ENCODE results near the gene GAS2.

GAS2 gene

DNA sequence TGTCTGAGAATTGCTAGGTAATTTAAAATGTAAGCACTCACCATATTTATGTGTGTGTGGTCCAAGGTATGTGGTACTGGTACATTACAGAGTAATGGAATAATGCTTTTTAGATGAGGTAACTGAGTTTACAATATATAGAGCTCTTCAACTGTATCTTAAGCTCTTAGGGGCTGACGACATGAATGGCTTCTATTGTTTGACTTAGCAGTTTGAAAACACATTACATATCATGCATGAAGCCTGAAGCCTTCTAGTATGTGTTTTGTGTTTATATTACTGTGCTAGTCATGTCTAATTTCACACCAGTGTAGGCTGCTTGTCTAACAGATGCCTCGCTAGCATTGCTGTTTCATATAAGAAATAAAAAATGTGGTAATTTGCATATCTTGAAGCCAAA lies 37.2 kb downstream of the GAS2 start:
- TF ChIP-seq, protein P1, sequence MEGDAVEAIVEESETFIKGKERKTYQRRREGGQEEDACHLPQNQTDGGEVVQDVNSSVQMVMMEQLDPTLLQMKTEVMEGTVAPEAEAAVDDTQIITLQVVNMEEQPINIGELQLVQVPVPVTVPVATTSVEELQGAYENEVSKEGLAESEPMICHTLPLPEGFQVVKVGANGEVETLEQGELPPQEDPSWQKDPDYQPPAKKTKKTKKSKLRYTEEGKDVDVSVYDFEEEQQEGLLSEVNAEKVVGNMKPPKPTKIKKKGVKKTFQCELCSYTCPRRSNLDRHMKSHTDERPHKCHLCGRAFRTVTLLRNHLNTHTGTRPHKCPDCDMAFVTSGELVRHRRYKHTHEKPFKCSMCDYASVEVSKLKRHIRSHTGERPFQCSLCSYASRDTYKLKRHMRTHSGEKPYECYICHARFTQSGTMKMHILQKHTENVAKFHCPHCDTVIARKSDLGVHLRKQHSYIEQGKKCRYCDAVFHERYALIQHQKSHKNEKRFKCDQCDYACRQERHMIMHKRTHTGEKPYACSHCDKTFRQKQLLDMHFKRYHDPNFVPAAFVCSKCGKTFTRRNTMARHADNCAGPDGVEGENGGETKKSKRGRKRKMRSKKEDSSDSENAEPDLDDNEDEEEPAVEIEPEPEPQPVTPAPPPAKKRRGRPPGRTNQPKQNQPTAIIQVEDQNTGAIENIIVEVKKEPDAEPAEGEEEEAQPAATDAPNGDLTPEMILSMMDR (IDR thresholded peaks at IDR 0.05; ENCODE audit: low read depth, low read length) = no peak
- DNase-seq (ENCODE audit: low read depth in 2 of 2) = peak in 1 of 2 donors; percentile 28
- H3K4me3 ChIP-seq (replicated peaks in 1 of 2; ENCODE audit: low read depth in 2 of 2, low read length in 2 of 2) = no peak overlapping the region

DNA sequence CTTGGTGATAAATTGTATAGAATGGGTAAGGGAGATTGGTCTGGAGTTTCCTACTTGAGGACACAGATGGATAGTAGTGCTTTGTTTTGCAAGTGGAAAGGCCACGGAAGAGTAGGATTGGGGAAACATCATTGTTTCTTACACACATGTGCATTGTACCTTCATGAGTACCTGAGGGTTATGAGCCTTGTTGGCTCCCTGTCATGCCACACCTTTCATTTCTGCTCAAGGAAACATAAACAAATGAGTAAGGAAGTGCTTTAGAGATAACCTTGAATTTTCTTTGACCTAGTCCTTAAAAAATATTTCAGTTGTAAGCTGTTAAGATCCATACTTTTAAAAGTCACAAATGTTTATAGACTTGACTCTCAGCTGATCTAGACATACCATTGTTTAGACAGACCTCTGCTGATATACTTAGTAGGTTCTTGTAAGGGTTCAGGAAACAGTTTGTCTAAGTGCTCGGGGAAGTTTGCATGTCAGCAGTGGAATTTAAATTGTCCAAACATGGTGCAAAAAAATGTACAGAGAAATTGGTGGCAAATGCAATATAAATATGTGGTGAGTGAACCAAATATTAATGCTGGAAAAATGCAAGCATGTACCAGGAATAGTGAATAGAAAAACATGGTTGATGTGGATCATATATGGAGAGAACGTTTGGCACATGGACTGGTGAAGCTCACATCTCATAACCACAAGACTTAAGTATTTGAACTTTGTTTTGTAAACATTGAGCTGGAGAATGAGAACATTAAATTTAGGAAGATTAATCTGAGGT lies 40.9 kb downstream of the GAS2 start:
- TF ChIP-seq, protein P1 (IDR thresholded peaks at IDR 0.05; ENCODE audit: low read depth, low read length) = no peak
- no peak overlapping the region for H3K4me3 ChIP-seq (replicated peaks in 1 of 2; ENCODE audit: low read depth in 2 of 2, low read length in 2 of 2)
- DNase-seq (ENCODE audit: low read depth in 2 of 2) = no peak

DNA sequence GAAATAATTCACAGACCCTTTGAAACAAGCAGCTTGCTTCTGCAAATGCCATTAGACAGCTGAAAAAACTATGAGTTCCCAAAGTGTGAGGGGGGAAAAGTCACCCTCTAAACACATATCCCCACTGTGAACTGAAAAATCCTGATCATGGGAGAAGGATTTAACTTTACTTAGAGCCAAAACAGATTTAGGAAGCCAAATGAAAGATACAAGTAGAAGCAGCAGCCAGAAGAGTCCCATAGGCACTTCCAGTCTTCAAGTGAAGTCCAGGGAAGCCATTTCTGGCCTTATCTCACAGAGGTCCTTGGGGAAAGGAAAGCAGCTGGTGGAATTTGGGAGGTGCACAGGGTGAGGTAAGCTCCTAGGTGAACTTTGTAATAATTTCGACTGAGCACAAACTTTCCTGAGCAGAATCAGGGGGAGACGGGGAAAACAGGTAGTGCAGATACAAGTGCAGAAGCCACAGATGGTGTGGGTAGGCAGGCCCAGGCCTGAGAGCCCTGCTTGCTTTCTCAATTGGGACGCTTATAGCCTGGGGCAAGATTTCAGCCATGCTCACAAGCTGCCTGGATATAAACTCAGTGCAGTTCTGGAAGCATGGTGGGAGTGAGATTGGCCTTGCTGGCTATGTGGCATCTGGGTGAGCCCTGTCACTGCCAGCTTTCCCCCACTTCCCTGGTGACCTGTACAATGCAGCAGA lies 44.8 kb downstream of the GAS2 start:
- H3K4me3 ChIP-seq (replicated peaks in 1 of 2; ENCODE audit: low read depth in 2 of 2, low read length in 2 of 2) = no peak overlapping the region
- TF ChIP-seq, protein P1 (IDR thresholded peaks at IDR 0.05; ENCODE audit: low read depth, low read length) = no peak
- DNase-seq (ENCODE audit: low read depth in 2 of 2) = no peak

DNA sequence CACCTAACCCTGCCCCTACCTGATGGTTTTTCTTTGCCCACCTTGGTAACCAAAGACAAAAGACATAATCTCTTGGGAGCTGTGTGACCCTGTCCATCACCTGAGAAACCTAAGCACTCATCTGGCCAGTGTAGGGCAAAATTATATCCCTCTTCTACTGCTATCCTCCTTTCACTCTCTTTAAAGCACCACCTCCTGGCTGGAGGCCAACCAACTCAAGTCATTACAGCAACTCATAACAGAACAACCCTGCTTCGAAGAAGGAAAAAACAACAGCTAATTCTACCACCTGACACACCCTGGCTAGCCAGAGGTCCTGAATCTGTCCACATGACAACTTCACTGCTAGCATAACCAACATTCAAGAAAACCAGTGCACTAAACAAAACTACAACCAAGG lies 45.5 kb downstream of the GAS2 start:
- H3K4me3 ChIP-seq (replicated peaks in 1 of 2; ENCODE audit: low read depth in 2 of 2, low read length in 2 of 2) = no peak overlapping the region
- TF ChIP-seq, protein P1 (IDR thresholded peaks at IDR 0.05; ENCODE audit: low read depth, low read length) = no peak
- peak in 1 of 2 donors; percentile 1 for DNase-seq (ENCODE audit: low read depth in 2 of 2)

DNA sequence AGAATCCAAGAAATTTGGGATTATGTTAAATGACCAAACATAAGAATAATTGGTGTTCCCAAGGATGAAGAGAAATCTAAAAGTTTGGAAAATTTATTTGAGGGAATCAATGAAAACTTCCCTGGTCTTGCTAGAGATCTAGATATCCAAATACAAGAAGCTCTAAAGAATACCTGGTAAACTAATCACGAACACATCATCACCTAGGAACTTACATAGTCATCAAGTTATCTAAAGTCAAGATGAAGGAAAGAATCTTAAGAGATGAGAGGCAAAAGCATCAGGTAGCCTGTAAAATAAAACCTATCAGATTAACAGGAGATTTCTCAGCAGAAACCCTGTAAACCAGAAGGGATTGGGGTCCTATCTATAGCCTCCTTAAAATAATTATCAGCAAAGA lies 46.9 kb downstream of the GAS2 start:
- no peak overlapping the region for H3K4me3 ChIP-seq (replicated peaks in 1 of 2; ENCODE audit: low read depth in 2 of 2, low read length in 2 of 2)
- TF ChIP-seq, protein P1 (IDR thresholded peaks at IDR 0.05; ENCODE audit: low read depth, low read length) = no peak
- no peak for DNase-seq (ENCODE audit: low read depth in 2 of 2)

DNA sequence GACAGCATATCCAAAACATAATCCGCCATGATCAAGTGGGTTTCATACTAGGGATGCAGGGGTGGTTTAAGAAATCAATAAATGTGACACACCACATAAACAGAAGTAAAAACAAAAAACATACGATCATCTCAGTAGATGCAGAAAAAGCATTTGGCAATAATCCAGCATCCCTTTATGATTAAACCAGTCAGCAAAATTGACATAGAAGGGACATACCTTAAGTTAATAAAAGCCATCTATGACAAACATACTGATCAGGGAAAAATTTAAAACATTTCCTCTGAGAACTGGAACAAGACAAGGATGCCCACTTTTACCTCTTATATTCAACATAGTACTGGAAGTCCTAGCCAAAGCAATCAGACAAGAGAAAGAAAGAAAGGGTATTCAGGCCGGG lies 49.6 kb downstream of the GAS2 start:
- DNase-seq (ENCODE audit: low read depth in 2 of 2) = no peak
- TF ChIP-seq, protein P1 (IDR thresholded peaks at IDR 0.05; ENCODE audit: low read depth, low read length) = no peak
- H3K4me3 ChIP-seq (replicated peaks in 1 of 2; ENCODE audit: low read depth in 2 of 2, low read length in 2 of 2) = no peak overlapping the region
